Mesenchymal stem cell (in vitro differentiated cells and primary cell): ENCODE measurements around the gene POU6F1.

Source experiments
- DNase-seq: peaks from one replicate; pipeline ENCODE4 v3.0.0-alpha.2; 2013
- H2AFZ ChIP-seq: one replicate; pipeline ENCODE4 v1.6.1; 2013; ENCODE audit warnings: low read depth, mild to moderate bottlenecking, control low read depth, inconsistent platforms, low read length, moderate library complexity
- H2AK5ac ChIP-seq: 2 replicates; pipeline ENCODE4 v1.6.1; 2013; ENCODE audit warnings: low read length, moderate library complexity, mild to moderate bottlenecking, inconsistent platforms; ENCODE audit not compliant: severe bottlenecking
- H2BK120ac ChIP-seq: one replicate; pipeline ENCODE4 v1.6.1; 2013; ENCODE audit warnings: low read depth, mild to moderate bottlenecking, inconsistent platforms, low read length, moderate library complexity
- H2BK12ac ChIP-seq, 2 experiments: one replicate each; pipeline ENCODE4 v1.6.1; 2013; ENCODE audit warnings: inconsistent platforms in 2 of 2, low read length in 2 of 2, mild to moderate bottlenecking in 2 of 2, moderate library complexity in 2 of 2, control low read depth in 1 of 2
- H2BK15ac ChIP-seq: one replicate; pipeline ENCODE4 v1.6.1; 2013; ENCODE audit warnings: mild to moderate bottlenecking, low read depth, inconsistent platforms; ENCODE audit not compliant: poor library complexity, severe bottlenecking
- H2BK5ac ChIP-seq: 2 replicates; pipeline ENCODE4 v1.6.1; 2013; ENCODE audit warnings: low read depth, mild to moderate bottlenecking, low read length, control low read depth, inconsistent platforms; ENCODE audit not compliant: poor library complexity, severe bottlenecking
- H3K14ac ChIP-seq, 2 experiments: one replicate each; pipeline ENCODE4 v1.6.1; 2013; ENCODE audit warnings: inconsistent platforms in 2 of 2, low read length in 2 of 2, control low read depth in 1 of 2, mild to moderate bottlenecking in 1 of 2, moderate library complexity in 1 of 2
- H3K18ac ChIP-seq, 2 experiments: one replicate each; pipeline ENCODE4 v1.6.1; 2013; ENCODE audit warnings: inconsistent platforms in 2 of 2, low read length in 2 of 2, control low read depth in 1 of 2, low read depth in 1 of 2, mild to moderate bottlenecking in 1 of 2
- H3K23ac ChIP-seq, 2 experiments: one replicate each; pipeline ENCODE4 v1.6.1; 2013; ENCODE audit warnings: inconsistent platforms in 2 of 2, low read length in 2 of 2, mild to moderate bottlenecking in 2 of 2, moderate library complexity in 2 of 2, control low read depth in 1 of 2
- H3K27ac ChIP-seq: 2 replicates; pipeline ENCODE4 v1.5.1; 2013; ENCODE audit warnings: mild to moderate bottlenecking, moderate library complexity, low read length, control low read depth, inconsistent platforms; ENCODE audit not compliant: poor library complexity, severe bottlenecking
- H3K27me3 ChIP-seq, 2 experiments: 2 replicates each; pipeline versions ENCODE4 v1.6.1 to v1.7.0; 2013; ENCODE audit warnings: low read length in 2 of 2, mild to moderate bottlenecking in 2 of 2, moderate library complexity in 2 of 2, control low read depth in 1 of 2, inconsistent platforms in 1 of 2; ENCODE audit not compliant: control insufficient read depth in 1 of 2, insufficient read depth in 1 of 2
- H3K36me3 ChIP-seq, 2 experiments: 2 replicates each; pipeline versions ENCODE4 v1.6.1 to v1.7.0; 2013; ENCODE audit warnings: low read length in 2 of 2, control low read depth in 1 of 2, inconsistent platforms in 1 of 2, low read depth in 1 of 2, mild to moderate bottlenecking in 1 of 2; ENCODE audit not compliant: insufficient read depth in 2 of 2, control insufficient read depth in 1 of 2
- H3K4ac ChIP-seq, 2 experiments: one replicate each; pipeline ENCODE4 v1.6.1; 2013; ENCODE audit warnings: inconsistent platforms in 2 of 2, low read length in 2 of 2, mild to moderate bottlenecking in 2 of 2, moderate library complexity in 2 of 2, control low read depth in 1 of 2, low read depth in 1 of 2
- H3K4me1 ChIP-seq: 2 replicates; pipeline ENCODE4 v1.6.1; 2013; ENCODE audit warnings: low read depth, low read length, control low read depth; ENCODE audit not compliant: control insufficient read depth, insufficient read depth
- H3K4me2 ChIP-seq: 2 replicates; pipeline ENCODE4 v1.6.1; 2013; ENCODE audit warnings: low read length, mild to moderate bottlenecking, inconsistent platforms; ENCODE audit not compliant: poor library complexity, severe bottlenecking
- H3K4me3 ChIP-seq, 2 experiments: 2 replicates each; pipeline versions ENCODE4 v1.5.1 to v1.7.0; 2013; ENCODE audit warnings: low read length in 2 of 2, mild to moderate bottlenecking in 2 of 2, control low read depth in 1 of 2, low read depth in 1 of 2; ENCODE audit not compliant: insufficient read depth in 1 of 2
- H3K79me1 ChIP-seq: replicated peaks from 2 replicates; pipeline ENCODE4 v1.6.1; 2013; ENCODE audit warnings: mild to moderate bottlenecking, control low read depth, low read length, inconsistent platforms; ENCODE audit not compliant: poor library complexity, severe bottlenecking
- H3K9ac ChIP-seq: 2 replicates; pipeline ENCODE4 v1.7.0; 2013; ENCODE audit warnings: mild to moderate bottlenecking, low read length, moderate library complexity
- H3K9me3 ChIP-seq: 2 replicates; pipeline ENCODE4 v1.7.0; 2013; ENCODE audit warnings: mild to moderate bottlenecking, low read length; ENCODE audit not compliant: control insufficient read depth
- H4K8ac ChIP-seq: one replicate; pipeline ENCODE4 v1.6.1; 2013; ENCODE audit warnings: inconsistent platforms, mild to moderate bottlenecking, low read length, moderate library complexity
- H4K91ac ChIP-seq: one replicate; pipeline ENCODE4 v1.6.1; 2013; ENCODE audit warnings: mild to moderate bottlenecking, low read length, inconsistent platforms
- WGBS: methylation state at CpG from one replicate; pipeline ENCODE4 v1.1.7; 2013; ENCODE audit warnings: mixed read lengths; 5-methylcytosine and 5-hydroxymethylcytosine counted together

POU6F1 gene

GRCh38 chr12:51198568-51199365, 19.1 kb downstream of the POU6F1 start:
- H3K27me3 ChIP-seq, result no peaks in the 10 kb centered on the region
- no peak overlapping the region for H2AFZ ChIP-seq
- H4K91ac ChIP-seq, result no peak overlapping the region
- H3K4ac ChIP-seq, result no peak overlapping the region
- H2BK5ac ChIP-seq, result no peak overlapping the region
- no peak overlapping the region for H2BK15ac ChIP-seq
- no peak overlapping the region for H3K14ac ChIP-seq
- H4K8ac ChIP-seq, result no peak overlapping the region
- H3K4me2 ChIP-seq, result no peak overlapping the region
- no peaks in the 10 kb centered on the region for H3K9me3 ChIP-seq
- no peaks in the 10 kb centered on the region for H3K79me1 ChIP-seq
- H2BK120ac ChIP-seq, result no peak overlapping the region
- no peak overlapping the region for H2BK12ac ChIP-seq
- peaks cover 2 to 19% of the 10 kb centered on the region in 2 experiments for H3K36me3 ChIP-seq
- H3K23ac ChIP-seq, result no peak overlapping the region
- WGBS, result 85% methylated on average over 16 of the region's 16 CpGs
- H3K4me3 ChIP-seq, result no peak overlapping the region
- H2AK5ac ChIP-seq, result no peak overlapping the region
- no peak overlapping the region for H3K9ac ChIP-seq
- H3K4me1 ChIP-seq, result no peaks in the 10 kb centered on the region
- H3K27ac ChIP-seq, result no peak overlapping the region
- H3K18ac ChIP-seq, result no peak overlapping the region
- DNase-seq, result peak; percentile 24

GRCh38 chr12:51197736-51198567, 19.9 kb downstream of the POU6F1 start:
- H3K4me1 ChIP-seq, result no peaks in the 10 kb centered on the region
- H3K9me3 ChIP-seq, result no peaks in the 10 kb centered on the region
- no peak overlapping the region for H3K14ac ChIP-seq
- H4K8ac ChIP-seq, result no peak overlapping the region
- H3K4me2 ChIP-seq, result no peak overlapping the region
- 93% methylated on average over 38 of the region's 38 CpGs for WGBS
- no peak overlapping the region for H2AFZ ChIP-seq
- no peak overlapping the region for H3K4me3 ChIP-seq
- no peak overlapping the region for H2BK15ac ChIP-seq
- H3K36me3 ChIP-seq, result peaks cover 0 to 19% of the 10 kb centered on the region in 2 experiments
- H4K91ac ChIP-seq, result peak overlapping the region; percentile 35
- no peak overlapping the region for H3K27ac ChIP-seq
- no peak overlapping the region for H3K23ac ChIP-seq
- H3K18ac ChIP-seq, result no peak overlapping the region
- H2BK120ac ChIP-seq, result no peak overlapping the region
- no peaks in the 10 kb centered on the region for H3K79me1 ChIP-seq
- H3K9ac ChIP-seq, result no peak overlapping the region
- no peak overlapping the region for H2BK12ac ChIP-seq
- DNase-seq, result no peak
- no peak overlapping the region for H3K4ac ChIP-seq
- no peaks in the 10 kb centered on the region for H3K27me3 ChIP-seq
- no peak overlapping the region for H2AK5ac ChIP-seq
- no peak overlapping the region for H2BK5ac ChIP-seq

DNA sequence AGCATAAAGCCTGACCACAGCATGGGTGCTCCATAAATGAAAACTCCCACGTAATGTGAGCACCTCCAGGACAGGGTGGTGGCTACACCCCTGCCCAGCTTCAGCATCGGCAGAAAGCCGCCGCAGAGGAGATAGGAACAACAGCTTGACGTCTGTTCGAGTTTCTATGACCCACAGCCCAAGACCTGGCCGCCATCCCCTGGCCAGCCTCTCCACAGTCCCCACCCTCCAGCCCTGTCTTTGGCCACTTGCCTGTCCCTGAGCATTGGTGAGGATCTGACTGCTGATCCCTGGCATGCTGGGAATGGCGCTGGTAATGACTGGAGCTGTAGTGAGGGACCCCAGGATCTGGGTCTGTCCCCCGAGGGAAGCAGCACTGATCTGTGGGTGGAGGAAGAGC, 21.3 kb downstream of the POU6F1 start:
- Histone ChIP-seq H4K8ac (no peak overlapping the region), H3K18ac (no peak overlapping the region), H3K14ac (no peak overlapping the region), H3K36me3 (peaks cover 0 to 19% of the 10 kb centered on the region in 2 experiments), H2BK120ac (no peak overlapping the region), H3K4me3 (no peak overlapping the region), H3K23ac (no peak overlapping the region), H3K4me1 (no peaks in the 10 kb centered on the region), H2BK12ac (no peak overlapping the region), H2AFZ (no peak overlapping the region), H3K4me2 (no peak overlapping the region), H3K79me1 (no peaks in the 10 kb centered on the region), H3K4ac (no peak overlapping the region), H2BK5ac (no peak overlapping the region), H3K9me3 (no peaks in the 10 kb centered on the region), H2AK5ac (no peak overlapping the region), H4K91ac (no peak overlapping the region), H3K9ac (no peak overlapping the region), H2BK15ac (no peak overlapping the region), H3K27ac (no peak overlapping the region), H3K27me3 (no peaks in the 10 kb centered on the region)
- DNase-seq, result no peak
- 96% methylated on average over 9 of the region's 9 CpGs for WGBS

GRCh38 chr12:51195841-51196240, 22.0 kb downstream of the POU6F1 start:
- H4K91ac ChIP-seq, result no peak overlapping the region
- no peaks in the 10 kb centered on the region for H3K27me3 ChIP-seq
- no peak overlapping the region for H3K4me2 ChIP-seq
- WGBS, result 96% methylated on average over 6 of the region's 7 CpGs
- DNase-seq, result no peak
- H3K4ac ChIP-seq, result no peak overlapping the region
- H2BK5ac ChIP-seq, result no peak overlapping the region
- H3K4me3 ChIP-seq, result no peak overlapping the region
- no peak overlapping the region for H3K23ac ChIP-seq
- no peak overlapping the region for H3K14ac ChIP-seq
- H2BK15ac ChIP-seq, result no peak overlapping the region
- no peak overlapping the region for H3K18ac ChIP-seq
- no peak overlapping the region for H2AFZ ChIP-seq
- H4K8ac ChIP-seq, result no peak overlapping the region
- no peak overlapping the region for H3K9ac ChIP-seq
- H2AK5ac ChIP-seq, result no peak overlapping the region
- H3K9me3 ChIP-seq, result no peaks in the 10 kb centered on the region
- no peak overlapping the region for H3K27ac ChIP-seq
- no peaks in the 10 kb centered on the region for H3K4me1 ChIP-seq
- H2BK12ac ChIP-seq, result no peak overlapping the region
- peaks cover 0 to 21% of the 10 kb centered on the region in 2 experiments for H3K36me3 ChIP-seq
- no peak overlapping the region for H2BK120ac ChIP-seq
- no peaks in the 10 kb centered on the region for H3K79me1 ChIP-seq
